ENCODE results near the gene BPI. TPM values are rescaled to one million over a fixed set of nuclear protein-coding genes. Genes with fewer than 3 reads are reported as not detected.

Gene BPI
- total RNA-seq, 2 experiments from 2014 or later: 0.14 TPM; not detected in 1

DNA sequence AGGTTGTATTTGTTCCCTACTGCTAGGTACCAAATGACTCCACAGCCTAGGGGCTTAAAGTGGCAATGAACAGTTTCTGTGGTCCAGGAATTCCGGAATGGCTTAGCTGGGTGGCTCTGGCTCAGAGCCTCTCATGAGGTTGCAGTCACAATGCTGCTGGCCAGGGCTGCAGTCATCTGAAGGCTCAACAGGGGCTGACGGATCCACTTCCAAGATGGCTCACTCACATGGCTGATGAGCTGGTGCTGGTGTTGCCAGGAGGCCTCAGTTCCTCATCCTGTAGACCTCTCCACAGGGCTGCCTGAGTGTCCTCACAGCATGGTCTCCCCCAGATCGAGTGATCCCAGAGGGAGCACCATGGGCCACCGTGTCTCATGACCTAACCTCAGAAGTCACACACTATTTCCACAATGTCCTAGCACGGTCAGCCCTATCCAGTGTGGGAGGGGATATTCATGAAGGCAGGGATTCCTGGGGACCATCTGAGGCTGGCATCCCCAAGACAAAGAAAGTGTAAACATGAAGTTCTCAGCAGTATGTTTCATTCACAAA lies 19.0 kb upstream of the BPI start:
- no peaks in the 10 kb centered on the region for H3K4me1 ChIP-seq (ENCODE audit: insufficient read depth, low read length)
- no peaks in the 10 kb centered on the region for H3K36me3 Mint-ChIP-seq (ENCODE audit: low read depth)
- H3K4me3 Mint-ChIP-seq: no peak overlapping the region
- no peaks in the 10 kb centered on the region for H3K27me3 ChIP-seq (ENCODE audit: control insufficient read depth in 1 of 2, insufficient read depth in 2 of 2, low read length in 2 of 2)
- no peak for ATAC-seq (ENCODE audit: poor library complexity)
- DNase-seq: no peak
- TF ChIP-seq, protein P1, sequence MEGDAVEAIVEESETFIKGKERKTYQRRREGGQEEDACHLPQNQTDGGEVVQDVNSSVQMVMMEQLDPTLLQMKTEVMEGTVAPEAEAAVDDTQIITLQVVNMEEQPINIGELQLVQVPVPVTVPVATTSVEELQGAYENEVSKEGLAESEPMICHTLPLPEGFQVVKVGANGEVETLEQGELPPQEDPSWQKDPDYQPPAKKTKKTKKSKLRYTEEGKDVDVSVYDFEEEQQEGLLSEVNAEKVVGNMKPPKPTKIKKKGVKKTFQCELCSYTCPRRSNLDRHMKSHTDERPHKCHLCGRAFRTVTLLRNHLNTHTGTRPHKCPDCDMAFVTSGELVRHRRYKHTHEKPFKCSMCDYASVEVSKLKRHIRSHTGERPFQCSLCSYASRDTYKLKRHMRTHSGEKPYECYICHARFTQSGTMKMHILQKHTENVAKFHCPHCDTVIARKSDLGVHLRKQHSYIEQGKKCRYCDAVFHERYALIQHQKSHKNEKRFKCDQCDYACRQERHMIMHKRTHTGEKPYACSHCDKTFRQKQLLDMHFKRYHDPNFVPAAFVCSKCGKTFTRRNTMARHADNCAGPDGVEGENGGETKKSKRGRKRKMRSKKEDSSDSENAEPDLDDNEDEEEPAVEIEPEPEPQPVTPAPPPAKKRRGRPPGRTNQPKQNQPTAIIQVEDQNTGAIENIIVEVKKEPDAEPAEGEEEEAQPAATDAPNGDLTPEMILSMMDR (IDR thresholded peaks at IDR 0.05): no peak
- peaks cover 31% of the 10 kb centered on the region for H3K27me3 Mint-ChIP-seq
- ChIA-PET CTCF (no interaction called here), POLR2A (no interaction called here)
- no peak overlapping the region for H3K27ac ChIP-seq (ENCODE audit: low read depth in 1 of 2, low read length in 2 of 2)
- H3K4me3 ChIP-seq (ENCODE audit: low read length): no peak overlapping the region
- no peaks in the 10 kb centered on the region for H3K9me3 Mint-ChIP-seq
- H3K27ac Mint-ChIP-seq: no peak overlapping the region
- H3K4me1 Mint-ChIP-seq (ENCODE audit: low read depth): no peaks in the 10 kb centered on the region
- intact Hi-C loops (cut with DNase I, micrococcal nuclease): no loop called here
- H3K36me3 ChIP-seq (ENCODE audit: insufficient read depth, low read length): no peaks in the 10 kb centered on the region
- H3K9me3 ChIP-seq (ENCODE audit: control insufficient read depth in 1 of 2, insufficient read depth in 1 of 2, low read length in 2 of 2): no peaks in the 10 kb centered on the region

DNA sequence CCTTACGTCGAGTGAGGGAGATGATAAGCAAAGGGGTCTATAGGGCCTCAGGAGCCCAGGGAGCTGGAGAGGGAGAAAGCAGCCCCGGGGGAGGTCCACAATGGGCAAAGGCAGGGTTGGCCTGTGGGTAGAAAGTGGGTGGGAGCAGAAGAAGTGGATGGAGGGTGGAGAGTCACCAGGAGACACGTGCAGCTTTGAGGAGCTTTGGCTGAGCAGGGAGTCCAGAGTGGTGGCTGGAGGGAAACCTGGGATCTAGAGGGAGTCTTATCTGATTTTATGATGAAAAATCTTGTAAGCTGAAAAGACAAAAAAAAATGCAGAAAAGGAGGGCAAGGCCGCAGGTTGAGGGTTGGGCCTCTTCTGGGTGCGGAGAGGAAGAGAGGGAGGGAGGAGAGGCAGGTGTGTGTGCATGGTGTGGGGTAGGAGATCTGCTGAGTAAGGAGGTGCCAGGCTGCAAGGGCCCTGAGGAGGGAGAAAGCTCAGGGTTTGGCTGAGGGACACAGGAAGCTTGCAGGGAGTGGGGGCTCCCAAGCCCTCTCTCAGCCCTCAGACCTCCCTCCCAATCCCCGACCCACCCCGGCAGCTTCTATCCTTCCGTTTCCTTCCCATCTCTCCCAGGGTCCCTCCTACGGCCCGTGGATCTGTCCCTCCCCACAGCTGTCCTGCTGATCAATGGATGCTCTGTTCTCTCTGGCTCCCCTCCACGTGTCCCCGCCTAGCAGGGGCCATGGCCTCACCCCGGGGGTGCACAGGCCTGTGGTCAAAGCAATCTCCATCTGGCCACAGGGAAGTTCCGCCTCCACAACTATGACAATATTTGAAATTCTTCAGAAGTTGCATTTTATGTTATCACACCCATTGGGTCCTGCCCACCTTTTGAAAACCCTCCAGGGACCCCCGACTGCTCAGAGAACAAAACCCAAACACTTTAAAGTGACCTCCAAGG lies 17.1 kb upstream of the BPI start:
- H3K4me3 ChIP-seq (ENCODE audit: low read length): no peak overlapping the region
- intact Hi-C loops (cut with DNase I, micrococcal nuclease): no loop called here
- H3K27ac Mint-ChIP-seq: no peak overlapping the region
- H3K27me3 ChIP-seq (ENCODE audit: control insufficient read depth in 1 of 2, insufficient read depth in 2 of 2, low read length in 2 of 2): peaks cover 0 to 7% of the 10 kb centered on the region in 2 experiments
- H3K27me3 Mint-ChIP-seq: peaks cover 49% of the 10 kb centered on the region
- no peaks in the 10 kb centered on the region for H3K4me1 ChIP-seq (ENCODE audit: insufficient read depth, low read length)
- ChIA-PET POLR2A (no interaction called here), CTCF (no interaction called here)
- DNase-seq (no peak), ATAC-seq (ENCODE audit: poor library complexity) (no peak)
- no peaks in the 10 kb centered on the region for H3K9me3 ChIP-seq (ENCODE audit: control insufficient read depth in 1 of 2, insufficient read depth in 1 of 2, low read length in 2 of 2)
- no peak overlapping the region for H3K27ac ChIP-seq (ENCODE audit: low read depth in 1 of 2, low read length in 2 of 2)
- no peaks in the 10 kb centered on the region for H3K9me3 Mint-ChIP-seq
- no peak overlapping the region for H3K4me3 Mint-ChIP-seq
- no peaks in the 10 kb centered on the region for H3K4me1 Mint-ChIP-seq (ENCODE audit: low read depth)
- H3K36me3 ChIP-seq (ENCODE audit: insufficient read depth, low read length): no peaks in the 10 kb centered on the region
- TF ChIP-seq, protein P1 (IDR thresholded peaks at IDR 0.05): no peak
- no peaks in the 10 kb centered on the region for H3K36me3 Mint-ChIP-seq (ENCODE audit: low read depth)

DNA sequence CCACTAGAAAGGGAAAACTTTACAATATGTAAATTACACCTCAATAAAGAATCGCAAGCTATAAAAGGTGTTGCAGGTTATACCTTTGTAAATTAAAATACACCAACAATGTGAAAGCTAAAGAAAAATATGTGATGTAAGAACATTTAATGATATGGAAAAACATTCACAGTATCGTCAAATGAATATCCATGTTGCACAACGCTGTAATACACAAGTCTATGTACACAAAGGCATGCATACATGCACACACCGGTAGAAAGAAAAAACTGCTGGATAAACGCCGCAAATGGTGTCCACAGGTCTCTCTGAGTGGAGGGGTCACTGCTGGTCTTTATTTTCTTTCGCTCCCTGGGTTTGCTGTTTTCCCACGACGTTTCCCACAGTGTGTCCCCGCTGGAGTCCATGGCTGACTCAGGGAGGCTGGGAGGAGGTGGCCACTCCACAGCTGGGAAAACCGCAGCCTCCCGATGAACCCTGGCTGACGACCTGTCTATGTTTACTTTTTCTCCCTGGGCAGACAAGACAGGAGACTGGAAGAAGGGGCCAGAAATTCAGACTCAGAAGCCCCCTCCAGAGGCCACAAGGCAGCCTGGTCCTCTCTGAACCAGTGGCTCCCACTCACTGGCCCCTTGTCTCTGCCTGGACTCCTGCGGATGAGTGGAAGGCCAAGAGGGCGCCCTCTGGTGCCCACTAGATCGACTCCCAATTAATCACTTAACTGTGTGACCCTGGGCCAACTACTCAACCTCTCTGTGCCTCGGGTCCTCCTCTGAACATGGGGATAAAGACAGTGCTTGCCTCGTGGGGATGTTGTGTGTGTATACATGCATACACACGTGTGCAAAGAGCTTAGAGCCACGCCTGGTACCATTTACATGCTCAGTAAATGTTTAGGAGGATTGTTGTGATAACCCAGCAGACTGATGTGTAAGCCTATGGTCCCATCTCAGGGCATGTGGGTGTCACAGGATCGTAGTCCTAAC lies 12.8 kb upstream of the BPI start:
- no peaks in the 10 kb centered on the region for H3K9me3 Mint-ChIP-seq
- H3K27ac Mint-ChIP-seq: no peak overlapping the region
- Histone ChIP-seq H3K9me3 (ENCODE audit: control insufficient read depth in 1 of 2, insufficient read depth in 1 of 2, low read length in 2 of 2) (peaks cover 0 to 4% of the 10 kb centered on the region in 2 experiments), H3K27ac (ENCODE audit: low read depth in 1 of 2, low read length in 2 of 2) (no peak overlapping the region), H3K4me1 (ENCODE audit: insufficient read depth, low read length) (no peaks in the 10 kb centered on the region), H3K4me3 (ENCODE audit: low read length) (no peak overlapping the region), H3K36me3 (ENCODE audit: insufficient read depth, low read length) (no peaks in the 10 kb centered on the region), H3K27me3 (ENCODE audit: control insufficient read depth in 1 of 2, insufficient read depth in 2 of 2, low read length in 2 of 2) (peaks cover 8 to 13% of the 10 kb centered on the region in 2 experiments)
- DNase-seq (no peak), ATAC-seq (ENCODE audit: poor library complexity) (no peak)
- no peak overlapping the region for H3K4me3 Mint-ChIP-seq
- intact Hi-C loops (cut with DNase I, micrococcal nuclease): no loop called here
- TF ChIP-seq, protein P1 (IDR thresholded peaks at IDR 0.05): no peak
- peaks cover 65% of the 10 kb centered on the region for H3K27me3 Mint-ChIP-seq
- POLR2A ChIA-PET: no interaction called here
- no peaks in the 10 kb centered on the region for H3K36me3 Mint-ChIP-seq (ENCODE audit: low read depth)
- no peaks in the 10 kb centered on the region for H3K4me1 Mint-ChIP-seq (ENCODE audit: low read depth)
- CTCF ChIA-PET: no interaction called here
